Kidney epithelial cell (primary cell): ENCODE data around the gene MAP4K5. TPM values are rescaled to one million over a fixed set of nuclear protein-coding genes. Genes with fewer than 3 reads are reported as not detected.

ENCODE experiments used
- DNase-seq: peaks from one replicate; pipeline ENCODE4 v3.0.0-alpha.2; 2010; ENCODE audit warnings: low read depth
- H3K27me3 ChIP-seq: 2 replicates; pipeline ENCODE4 v1.6.0; 2011; ENCODE audit warnings: low read length; ENCODE audit not compliant: control insufficient read depth, insufficient read depth
- H3K36me3 ChIP-seq: 2 replicates; pipeline ENCODE4 v1.5.1; 2011; ENCODE audit warnings: low read length; ENCODE audit not compliant: control insufficient read depth, insufficient read depth
- H3K4me3 ChIP-seq: 2 replicates; pipeline ENCODE4 v1.5.1; 2011; ENCODE audit warnings: low read depth, mild to moderate bottlenecking, control low read depth, low read length
- CTCF ChIP-seq: IDR thresholded peaks from 2 replicates; pipeline ENCODE4 v1.5.1; 2011; ENCODE audit warnings: mild to moderate bottlenecking, moderate library complexity, low read length, control low read depth, inconsistent platforms; ENCODE audit not compliant: insufficient read depth, poor library complexity, severe bottlenecking
- total RNA-seq: library from RNA; depleted of rRNA; stranded (reverse); fragments of >200 nt; gene quantifications from 2 replicates; pipeline ENCODE4 v1.2.3, GENCODE V29; 2015

The MAP4K5 gene
- total RNA-seq, 1 donor from 2014 or later: 131 TPM

- TF ChIP-seq CTCF: no peak
- no peaks in the 10 kb centered on the region for H3K27me3 ChIP-seq
- DNase-seq: no peak
- H3K4me3 ChIP-seq: no peak overlapping the region
- H3K36me3 ChIP-seq: no peaks in the 10 kb centered on the region
Observed at GRCh38 chr14:50534997-50535396, 2.6 kb upstream of the MAP4K5 start.

- no peaks in the 10 kb centered on the region for H3K36me3 ChIP-seq
- DNase-seq: no peak
- H3K4me3 ChIP-seq: no peak overlapping the region
- no peak for TF ChIP-seq CTCF
- H3K27me3 ChIP-seq: no peaks in the 10 kb centered on the region
Observed at GRCh38 chr14:50534416-50534815, 2.0 kb upstream of the MAP4K5 start.

GRCh38 chr14:50533806-50534205, 1.4 kb upstream of the MAP4K5 start:
- TF ChIP-seq CTCF: no peak
- no peaks in the 10 kb centered on the region for H3K36me3 ChIP-seq
- H3K27me3 ChIP-seq: no peaks in the 10 kb centered on the region
- no peak for DNase-seq
- no peak overlapping the region for H3K4me3 ChIP-seq

- no peak for TF ChIP-seq CTCF
- Histone ChIP-seq H3K27me3 (no peaks in the 10 kb centered on the region), H3K36me3 (no peaks in the 10 kb centered on the region)
Observed at GRCh38 chr14:50533241-50533705, 904 bp upstream of the MAP4K5 start.

GRCh38 chr14:50531595-50532501, 521 bp downstream of the MAP4K5 start:
- no peaks in the 10 kb centered on the region for H3K27me3 ChIP-seq
- peak overlapping the region; percentile 92 for H3K4me3 ChIP-seq
- no peaks in the 10 kb centered on the region for H3K36me3 ChIP-seq
- TF ChIP-seq CTCF: no peak
- no peak for DNase-seq

More at GRCh38 chr14:50533241-50533705, 904 bp upstream of the MAP4K5 start:
- DNase-seq: no peak
- no peak overlapping the region for H3K4me3 ChIP-seq
